ENCODE measurements around the gene ROBO2.

Gene ROBO2

GRCh38 chr3:77052051-77052501, 12.2 kb downstream of the ROBO2 start:
- no peak for DNase-seq (ENCODE audit: low spot score)

GRCh38 chr3:77052733-77053670, 13.1 kb downstream of the ROBO2 start:
- no peak for DNase-seq (ENCODE audit: low spot score)

GRCh38 chr3:77053795-77054194, 13.9 kb downstream of the ROBO2 start:
- DNase-seq (ENCODE audit: low spot score) = no peak

GRCh38 chr3:77055841-77056341, 16.0 kb downstream of the ROBO2 start:
- DNase-seq (ENCODE audit: low spot score) = no peak

GRCh38 chr3:77059354-77059753, 19.5 kb downstream of the ROBO2 start:
- DNase-seq (ENCODE audit: low spot score) = no peak

- no peak for DNase-seq (ENCODE audit: low spot score)
Measured at GRCh38 chr3:77063423-77063822, 23.5 kb downstream of the ROBO2 start.

GRCh38 chr3:77065750-77066149, 25.9 kb downstream of the ROBO2 start:
- no peak for DNase-seq (ENCODE audit: low spot score)

- DNase-seq (ENCODE audit: low spot score) = no peak
Measured at GRCh38 chr3:77066829-77067228, 26.9 kb downstream of the ROBO2 start.

- DNase-seq (ENCODE audit: low spot score) = no peak
Measured at GRCh38 chr3:77068808-77069207, 28.9 kb downstream of the ROBO2 start.

- no peak for DNase-seq (ENCODE audit: low spot score)
Measured at GRCh38 chr3:77071364-77071763, 31.5 kb downstream of the ROBO2 start.

- no peak for DNase-seq (ENCODE audit: low spot score)
Measured at GRCh38 chr3:77071809-77072208, 31.9 kb downstream of the ROBO2 start.

GRCh38 chr3:77072232-77072631, 32.3 kb downstream of the ROBO2 start:
- no peak for DNase-seq (ENCODE audit: low spot score)

GRCh38 chr3:77078279-77078678, 38.4 kb downstream of the ROBO2 start:
- DNase-seq (ENCODE audit: low spot score) = no peak

GRCh38 chr3:77079988-77080610, 40.2 kb downstream of the ROBO2 start:
- DNase-seq (ENCODE audit: low spot score) = no peak

- DNase-seq (ENCODE audit: low spot score) = no peak
Measured at GRCh38 chr3:77081240-77081661, 41.4 kb downstream of the ROBO2 start.

- no peak for DNase-seq (ENCODE audit: low spot score)
Measured at GRCh38 chr3:77084511-77084910, 44.6 kb downstream of the ROBO2 start.

- DNase-seq (ENCODE audit: low spot score) = no peak
Measured at GRCh38 chr3:77086408-77086807, 46.5 kb downstream of the ROBO2 start.

GRCh38 chr3:77091809-77092208, 51.9 kb downstream of the ROBO2 start:
- no peak for DNase-seq (ENCODE audit: low spot score)

- DNase-seq (ENCODE audit: low spot score) = no peak
Measured at GRCh38 chr3:77093101-77093500, 53.2 kb downstream of the ROBO2 start.

GRCh38 chr3:77096145-77096544, 56.2 kb downstream of the ROBO2 start:
- DNase-seq (ENCODE audit: low spot score) = no peak

- no peak for DNase-seq (ENCODE audit: low spot score)
Measured at GRCh38 chr3:77096966-77097890, 57.3 kb downstream of the ROBO2 start.

All from NAMALWA (cell line).